ENCODE measurements around the gene LINC01488.

The LINC01488 gene

GRCh38 chr11:69531071-69531716 lies 49.7 kb downstream of the LINC01488 start:
- DNase-seq (ENCODE audit: low spot score) = no peak

DNA sequence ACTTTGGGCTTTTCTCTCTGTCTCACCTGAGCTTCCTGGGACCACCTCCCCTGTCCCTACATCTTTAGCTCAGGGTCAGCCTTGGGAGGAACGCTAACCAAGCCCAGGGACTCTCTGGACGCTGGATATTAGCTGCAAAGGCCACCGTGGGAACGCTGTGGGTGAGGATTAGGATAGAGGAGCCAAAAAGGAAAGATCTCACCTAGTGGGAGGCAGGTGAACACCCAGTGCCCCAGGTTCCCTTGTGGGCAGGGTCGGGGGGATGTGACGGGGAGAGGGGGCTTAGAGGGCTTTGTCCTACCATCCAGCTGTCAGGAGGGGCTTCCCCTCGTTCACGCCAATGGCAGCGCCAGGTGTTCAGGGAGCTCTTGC lies 50.2 kb downstream of the LINC01488 start:
- DNase-seq (ENCODE audit: low spot score) = no peak

DNA sequence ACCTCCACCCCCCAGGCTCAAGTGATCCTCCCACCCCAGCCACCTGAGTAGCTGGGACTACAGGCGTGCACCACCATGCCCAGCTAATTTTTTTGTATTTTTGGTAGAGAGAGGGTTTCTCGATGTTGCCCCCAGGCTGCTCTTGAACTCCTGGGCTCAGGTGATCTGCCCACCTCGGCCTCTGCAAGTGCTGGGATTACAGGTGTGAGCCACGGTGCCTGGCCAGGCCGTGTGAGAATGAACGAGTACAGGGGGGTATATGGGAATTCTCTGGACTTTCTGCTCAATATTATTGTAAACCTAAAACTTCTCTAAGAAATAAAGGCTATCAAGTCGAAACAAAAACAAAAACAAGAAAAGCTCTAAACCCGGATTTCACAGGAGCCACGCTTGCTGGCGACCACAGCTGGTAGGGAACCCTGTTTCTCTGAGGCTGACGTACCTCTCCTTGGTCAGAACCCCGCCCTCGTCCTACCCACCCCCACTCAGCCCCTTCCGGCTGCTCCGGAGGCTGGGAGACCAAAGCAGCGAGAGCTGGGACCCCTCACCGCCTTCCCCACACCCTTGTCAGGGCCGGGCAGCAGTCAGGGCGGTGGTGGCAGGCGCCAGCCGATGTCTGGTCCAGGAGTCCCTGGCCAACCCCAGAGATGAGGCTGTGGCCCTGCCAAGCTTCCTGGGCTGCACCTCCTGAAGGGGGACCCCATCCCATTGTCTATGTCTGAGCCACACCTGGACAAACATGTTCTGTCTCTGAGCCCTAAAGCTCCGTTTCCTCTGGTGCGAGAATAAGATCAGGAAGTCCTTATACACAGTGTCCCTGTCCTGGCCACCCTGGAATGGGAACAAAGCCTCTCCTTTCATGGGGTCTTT lies 52.1 kb downstream of the LINC01488 start:
- no peak for DNase-seq (ENCODE audit: low spot score)

GRCh38 chr11:69534166-69534530 lies 52.7 kb downstream of the LINC01488 start:
- no peak for DNase-seq (ENCODE audit: low spot score)

DNA sequence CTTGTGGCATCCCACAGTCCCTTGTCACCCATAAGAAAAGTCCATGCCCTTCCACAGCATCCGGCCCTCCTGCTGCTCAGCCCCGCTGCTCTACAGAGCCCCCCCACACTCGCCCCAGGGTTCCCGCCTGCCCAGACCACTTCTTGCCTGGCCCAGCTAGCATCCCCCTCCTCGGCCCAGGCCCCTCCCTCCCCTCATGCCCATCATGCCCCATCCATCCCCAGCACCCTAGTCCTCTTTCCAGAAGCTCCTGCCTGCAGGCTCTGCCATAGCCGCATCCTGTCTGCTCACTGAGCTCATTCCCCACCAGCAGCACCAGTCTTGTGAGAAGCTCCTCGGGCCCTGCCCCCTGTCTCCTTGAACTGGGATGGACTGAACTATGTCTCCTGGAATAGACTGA lies 54.4 kb downstream of the LINC01488 start:
- DNase-seq (ENCODE audit: low spot score) = no peak

DNA sequence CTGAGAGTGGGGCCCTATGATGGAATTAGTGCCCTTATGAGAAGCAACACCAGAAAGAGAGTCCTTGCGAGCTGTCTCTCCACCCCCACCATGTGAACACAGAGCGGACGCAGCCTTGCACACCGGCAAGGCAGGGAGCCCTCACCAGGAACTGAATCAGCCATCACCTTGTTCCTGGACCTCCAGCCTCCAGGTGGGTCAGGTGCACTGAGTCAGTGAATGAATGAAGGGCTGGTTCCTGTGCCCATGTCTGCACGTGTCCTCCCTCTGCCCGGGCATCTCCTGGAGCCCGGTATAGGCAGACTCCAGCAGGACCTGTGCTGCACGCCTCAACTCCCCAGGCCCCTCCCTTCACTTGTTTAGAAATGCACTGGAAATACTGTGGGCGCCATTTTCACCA lies 54.9 kb downstream of the LINC01488 start:
- DNase-seq (ENCODE audit: low spot score) = no peak

DNA sequence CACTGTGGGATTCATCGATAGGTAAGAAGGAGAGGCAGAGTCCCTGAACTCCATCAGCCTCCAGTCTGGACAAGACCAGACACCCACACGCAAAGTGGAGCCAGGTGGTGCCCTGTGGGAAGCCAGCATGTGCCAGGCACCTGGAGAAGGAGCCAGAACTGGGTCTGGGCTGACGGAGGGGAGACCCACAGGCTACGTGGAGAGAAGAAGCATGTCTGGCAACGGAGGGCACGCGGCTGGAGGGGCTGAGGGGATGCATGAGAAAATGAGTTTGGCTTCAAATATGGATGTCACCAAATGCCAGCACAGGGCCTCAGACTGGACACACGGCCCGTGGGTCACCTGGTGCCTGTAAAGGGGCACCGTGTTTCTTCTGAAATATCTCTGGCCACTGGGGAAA lies 55.7 kb downstream of the LINC01488 start:
- DNase-seq (ENCODE audit: low spot score) = peak; percentile 3

DNA sequence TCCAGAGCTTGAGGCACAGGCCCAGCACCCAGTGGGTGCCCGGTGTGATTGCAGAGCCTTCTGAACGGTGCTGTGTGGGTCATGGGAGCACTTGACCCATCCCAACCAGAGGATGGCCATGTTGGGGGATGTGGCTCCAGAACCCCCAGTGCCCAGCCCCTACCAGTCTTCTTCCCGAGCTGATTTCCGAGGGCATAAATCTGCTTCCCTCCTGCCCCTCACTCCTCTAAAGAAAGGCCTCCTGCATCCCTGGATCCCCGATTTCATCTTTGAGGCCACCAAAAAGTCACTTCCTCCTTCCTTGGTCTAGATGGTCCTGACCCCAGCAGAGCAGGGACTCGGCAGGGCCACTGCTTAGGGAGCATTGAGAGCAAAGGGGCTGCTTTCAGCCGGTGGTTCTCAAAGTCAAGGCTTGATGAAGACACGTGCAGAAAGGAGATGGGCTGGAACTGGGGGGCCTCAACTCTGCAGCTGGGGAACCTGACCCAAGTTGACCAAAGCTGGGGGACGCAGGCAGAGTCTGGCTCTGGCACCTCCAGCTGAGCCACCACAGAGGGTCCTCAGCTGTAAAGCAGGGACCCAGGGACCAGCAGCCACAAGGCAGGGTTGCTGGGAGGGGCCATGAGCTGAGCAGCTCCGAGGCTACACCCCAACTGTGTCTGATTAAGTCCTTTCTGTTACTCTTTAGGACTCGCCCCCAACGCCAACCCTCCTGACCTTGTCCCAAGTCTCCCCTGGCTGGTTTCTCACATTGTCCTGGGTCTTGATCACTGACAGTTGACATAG lies 56.6 kb downstream of the LINC01488 start:
- no peak for DNase-seq (ENCODE audit: low spot score)

GRCh38 chr11:69538854-69539253 lies 57.4 kb downstream of the LINC01488 start:
- no peak for DNase-seq (ENCODE audit: low spot score)

DNA sequence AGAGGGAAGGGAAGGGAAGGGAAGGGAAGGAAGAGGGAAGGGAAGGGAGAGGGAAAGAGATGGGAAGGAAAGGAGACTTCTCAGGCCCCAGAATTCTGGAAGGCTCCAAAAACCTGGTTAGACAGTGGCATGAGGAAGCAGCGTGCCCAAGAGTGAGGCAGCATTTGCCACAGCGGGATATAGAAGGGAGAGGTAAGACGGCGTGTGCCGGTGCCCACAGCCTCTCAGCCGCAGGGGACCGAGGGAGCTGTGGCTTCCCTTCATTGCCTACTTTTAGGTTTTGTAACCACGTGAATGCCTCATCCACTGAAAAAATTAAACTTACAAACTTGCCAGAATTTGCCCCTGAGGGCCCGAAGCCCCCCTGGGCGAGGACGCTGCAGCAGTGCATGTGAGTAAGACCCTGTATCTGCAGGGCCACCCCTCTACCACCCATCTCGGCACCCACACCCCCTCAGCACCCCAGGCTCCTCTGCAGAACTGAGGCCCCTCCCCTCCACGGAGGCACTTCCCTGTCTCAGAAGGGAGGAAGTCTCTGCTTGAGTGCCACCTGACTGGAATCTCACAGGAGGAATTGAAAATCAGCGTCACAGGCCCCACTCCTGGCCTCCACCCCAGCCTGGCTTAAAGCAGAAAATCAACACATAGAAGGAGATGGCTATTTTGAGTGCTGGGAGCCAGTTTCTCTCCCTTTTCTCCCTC lies 58.1 kb downstream of the LINC01488 start:
- no peak for DNase-seq (ENCODE audit: low spot score)

- DNase-seq (ENCODE audit: low spot score) = no peak
Measured at GRCh38 chr11:69540118-69541000, 58.9 kb downstream of the LINC01488 start.

GRCh38 chr11:69541001-69541285 lies 59.5 kb downstream of the LINC01488 start:
- DNase-seq (ENCODE audit: low spot score) = no peak

- DNase-seq (ENCODE audit: low spot score) = no peak
Measured at GRCh38 chr11:69541501-69542313, 60.2 kb downstream of the LINC01488 start.

GRCh38 chr11:69542314-69543168 lies 61.1 kb downstream of the LINC01488 start:
- no peak for DNase-seq (ENCODE audit: low spot score)

Data from cerebellar cortex (tissue), 1 donor.